Erythroblast (primary cell): ENCODE data around the gene SCRN1.

Experiments
- GATA1 ChIP-seq: IDR thresholded peaks from 2 replicates; pipeline ENCODE4 v1.6.1; 2011; ENCODE audit warnings: low read depth, mild to moderate bottlenecking, control low read depth, low read length, moderate library complexity
- POLR2A ChIP-seq: IDR thresholded peaks from 2 replicates; pipeline ENCODE4 v1.6.1; 2011; ENCODE audit warnings: mild to moderate bottlenecking, low read length

DNA sequence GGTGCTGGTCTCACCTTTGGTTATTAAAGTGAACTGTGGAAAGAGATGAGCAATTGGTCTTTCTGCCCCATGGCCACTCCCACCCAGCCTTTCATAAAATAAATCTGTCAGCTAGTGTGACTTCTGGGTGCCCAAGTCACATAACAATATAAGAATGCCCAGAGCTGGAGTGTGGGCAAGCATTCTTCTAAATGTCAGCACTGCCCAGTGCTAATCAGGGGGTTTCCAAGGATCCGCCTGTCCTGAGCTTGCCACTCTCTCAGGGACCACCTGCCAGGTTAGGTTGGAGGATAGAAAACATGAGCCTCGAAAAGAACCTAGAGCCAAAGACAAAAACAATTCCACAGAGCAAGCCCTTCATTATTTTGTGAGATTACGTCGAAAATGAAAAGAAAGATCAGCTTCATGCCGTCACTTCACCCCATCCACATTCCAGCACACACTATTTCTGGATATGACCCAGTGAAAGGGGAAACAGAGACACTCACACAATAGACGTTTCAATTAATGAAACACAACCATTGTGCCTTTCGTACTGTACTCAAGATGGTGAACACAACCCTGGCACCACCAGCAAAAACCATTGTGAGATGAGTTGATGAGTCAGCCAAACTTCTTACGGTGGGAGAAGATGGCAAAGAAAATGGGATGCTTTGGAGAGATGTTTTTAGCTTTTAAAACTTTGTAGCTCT, 30.8 kb downstream of the SCRN1 start:
- TF ChIP-seq POLR2A: no peak
- no peak for TF ChIP-seq GATA1
